GM20431 (cell line): ENCODE data around the gene PLXDC2.

Experiments used
- in situ Hi-C: fragments of 300-500 bp; cut with MseI, MboI; formaldehyde crosslinking; loops from one replicate; pipeline ENCODE4 v1.15.0; 2020; ENCODE audit warnings: low sequenced_read_pairs; ENCODE audit not compliant: unreplicated experiment

The PLXDC2 gene

DNA sequence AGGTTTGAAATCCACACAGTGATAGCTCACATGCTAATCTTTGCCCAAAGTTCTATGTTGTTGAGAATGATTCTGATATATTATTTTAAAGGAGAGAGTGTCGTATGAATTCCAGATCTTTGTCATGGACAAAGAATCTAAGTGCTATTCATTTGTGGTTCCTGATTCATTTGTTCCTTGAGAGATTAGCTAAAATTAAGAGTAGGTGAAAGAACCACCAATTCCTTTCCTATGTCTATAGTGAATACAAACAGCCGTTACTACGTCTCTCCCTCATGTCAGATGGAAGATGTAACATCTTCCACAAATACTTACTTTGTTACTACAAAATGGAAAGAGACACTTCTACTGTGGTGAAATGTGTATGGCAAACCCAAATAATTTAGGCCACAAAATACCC, 3.3 kb upstream of the PLXDC2 start:
- in situ Hi-C loops = no loop called here

DNA sequence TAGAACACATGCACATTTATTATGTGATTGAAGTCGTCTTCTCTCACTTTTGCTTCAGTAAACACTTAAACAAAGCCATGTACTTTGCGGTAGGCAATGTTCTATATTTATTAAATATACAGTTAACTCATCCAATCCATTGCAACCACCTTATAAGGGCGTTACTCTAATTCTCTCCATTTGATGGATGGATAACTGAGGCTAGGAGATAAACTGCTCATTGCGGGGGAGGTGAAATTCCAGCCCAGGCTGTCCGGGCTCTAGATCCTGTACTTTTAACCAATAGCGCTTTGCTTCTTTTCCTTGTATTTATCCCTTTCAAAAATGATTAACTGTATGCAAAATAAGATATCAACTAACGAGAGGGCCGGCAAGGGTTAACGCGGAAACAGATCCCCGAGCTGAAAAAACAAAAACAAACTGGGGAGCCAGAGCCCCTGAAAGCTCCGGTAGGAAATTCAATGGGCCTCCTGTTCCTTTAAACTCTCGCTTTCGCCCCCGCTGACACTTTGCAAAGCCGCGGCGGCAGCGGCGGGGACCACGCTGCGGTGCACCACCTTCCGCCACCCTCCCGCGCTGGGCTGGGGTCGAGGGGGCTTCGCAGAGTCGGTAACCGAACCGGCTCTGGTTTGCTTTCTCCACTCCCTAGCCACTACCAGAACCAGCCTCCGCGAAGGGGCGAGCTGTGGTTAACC, 1.0 kb upstream of the PLXDC2 start:
- in situ Hi-C loops = no loop called here

GRCh38 chr10:19815731-19816410, 361 bp upstream of the PLXDC2 start:
- in situ Hi-C loops = no loop called here

- in situ Hi-C loops = no loop called here
Observed at GRCh38 chr10:19817231-19817933, 1.1 kb downstream of the PLXDC2 start.

DNA sequence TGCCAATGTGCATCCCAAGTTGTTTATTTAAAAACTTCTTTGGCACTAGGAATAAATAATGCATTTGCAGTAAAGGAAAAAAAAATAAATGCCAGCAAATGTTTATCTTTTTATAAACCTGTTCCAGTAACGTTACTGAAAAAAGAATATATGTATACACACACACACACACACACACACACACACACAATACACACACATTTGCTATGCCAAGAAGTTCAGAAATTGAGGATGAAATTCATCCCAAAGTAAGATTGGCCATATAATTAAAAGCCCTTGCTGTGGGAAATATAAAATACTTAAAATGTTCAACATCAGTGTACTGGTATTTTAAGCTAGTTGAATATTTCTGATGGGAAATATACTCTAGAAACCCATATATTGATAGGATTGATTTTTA, 2.6 kb downstream of the PLXDC2 start:
- in situ Hi-C loops = no loop called here

DNA sequence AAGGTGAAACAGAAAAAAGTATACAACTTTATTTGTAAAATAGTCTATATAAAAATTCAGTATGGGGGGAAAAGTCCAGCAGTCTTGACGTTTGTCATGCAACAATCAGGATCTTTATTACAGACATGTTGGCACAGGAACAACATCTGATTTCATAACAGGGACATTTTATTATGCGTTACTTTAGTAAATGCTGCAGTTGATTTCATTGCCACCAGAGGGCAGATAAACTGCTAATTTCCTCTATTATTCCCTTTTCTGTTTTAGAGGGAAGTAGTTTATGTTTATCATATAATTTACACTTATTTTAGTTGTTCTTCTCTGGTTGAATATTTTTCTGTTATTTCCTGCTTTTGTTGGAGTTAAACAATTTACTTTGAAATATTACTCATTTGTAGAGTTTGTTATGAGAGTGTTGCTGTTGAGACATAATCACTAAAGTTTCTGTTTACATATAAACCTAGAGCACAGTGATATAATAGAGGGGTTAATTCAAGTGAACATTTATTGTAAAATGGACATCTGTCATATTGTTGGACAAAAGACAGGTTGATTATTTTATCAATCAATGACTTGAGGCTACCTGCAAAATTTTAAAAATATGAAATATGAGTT, 3.3 kb downstream of the PLXDC2 start:
- in situ Hi-C loops = no loop called here

DNA sequence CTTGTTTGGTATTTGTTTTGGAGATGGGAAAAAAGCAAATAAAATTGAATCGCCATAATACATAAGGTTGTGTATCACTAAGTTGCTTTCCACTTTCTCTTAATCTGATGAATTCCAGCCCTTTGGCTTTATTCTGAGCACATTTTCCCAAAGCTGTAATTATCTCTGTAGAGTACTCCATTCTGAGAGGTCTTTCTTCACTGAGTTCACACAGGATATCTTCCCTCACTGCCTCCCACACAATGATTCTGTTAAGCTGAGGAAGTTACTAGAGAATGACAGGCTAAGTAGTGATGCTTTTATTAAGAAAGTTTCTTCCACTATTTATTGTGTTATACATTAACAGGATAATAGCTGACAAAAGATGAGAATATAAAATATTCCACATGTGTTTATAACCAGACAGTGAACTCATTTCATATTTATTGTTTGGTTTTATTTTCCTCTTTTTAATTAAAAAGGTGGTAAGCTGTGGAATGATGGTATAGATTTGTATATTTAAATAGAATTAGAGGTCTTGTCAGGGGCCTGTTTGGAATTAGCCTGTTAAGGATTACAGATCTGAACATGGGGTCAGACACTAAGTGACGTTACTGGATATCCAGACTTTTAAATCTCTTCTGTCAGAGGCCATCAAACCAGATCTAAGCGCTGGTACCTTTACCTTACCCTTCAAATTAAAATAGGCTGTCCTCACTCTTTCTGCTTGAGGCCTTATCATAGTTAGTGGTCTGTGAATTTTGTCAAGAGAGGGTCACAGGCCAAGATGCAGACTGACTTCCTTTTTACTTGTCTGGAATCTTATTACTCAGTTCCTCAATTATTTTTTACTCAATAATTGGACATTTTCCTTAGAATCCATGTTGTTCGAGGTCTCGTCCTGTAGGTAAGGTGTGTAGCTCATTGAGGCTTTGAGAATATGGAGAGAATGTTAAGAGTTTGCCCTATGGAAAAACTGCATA, 8.4 kb downstream of the PLXDC2 start:
- in situ Hi-C loops = no loop called here

GRCh38 chr10:19825700-19826099, 9.5 kb downstream of the PLXDC2 start:
- in situ Hi-C loops = no loop called here

DNA sequence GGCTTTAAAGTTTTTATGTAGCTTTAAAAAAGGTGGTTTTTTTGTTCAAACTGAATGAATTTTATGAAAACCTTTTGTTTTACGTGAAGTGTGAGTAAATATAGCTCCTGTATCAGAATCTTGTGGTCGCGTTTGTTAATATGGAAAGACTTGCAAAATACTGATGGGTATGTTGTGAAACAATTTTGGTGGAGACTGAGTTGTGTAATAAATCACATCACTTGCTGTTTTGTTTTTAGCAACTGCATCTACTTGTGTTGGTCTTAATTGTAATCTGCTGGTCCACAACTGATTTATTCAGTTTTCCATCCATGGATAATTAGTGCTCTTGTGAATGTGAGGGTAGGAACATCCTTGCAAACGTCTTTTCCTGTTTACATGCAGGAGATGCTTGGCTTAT, 10.5 kb downstream of the PLXDC2 start:
- in situ Hi-C loops = no loop called here

GRCh38 chr10:19828278-19829049, 12.2 kb downstream of the PLXDC2 start:
- in situ Hi-C loops = no loop called here

DNA sequence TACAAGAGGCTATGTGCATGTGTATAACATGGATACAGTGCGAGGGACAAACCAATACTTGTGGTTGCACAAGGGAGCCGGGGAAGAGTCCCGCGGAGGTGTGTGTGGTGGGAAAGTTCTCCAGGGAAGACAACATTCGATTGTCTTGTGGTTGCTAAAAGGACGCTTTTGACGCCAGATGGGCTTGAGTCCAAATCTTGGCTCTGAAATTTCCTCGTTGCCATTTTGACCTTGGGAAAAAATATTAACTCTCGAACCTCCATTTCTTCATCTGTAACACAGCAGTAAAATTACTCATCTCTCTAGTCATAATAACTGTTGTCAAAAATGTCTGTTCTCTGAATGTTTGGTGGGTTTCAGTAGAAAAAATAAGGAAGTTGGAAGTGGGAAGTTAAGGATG, 16.5 kb downstream of the PLXDC2 start:
- in situ Hi-C loops = no loop called here

- in situ Hi-C loops = no loop called here
Observed at GRCh38 chr10:19833170-19833824, 17.1 kb downstream of the PLXDC2 start.

DNA sequence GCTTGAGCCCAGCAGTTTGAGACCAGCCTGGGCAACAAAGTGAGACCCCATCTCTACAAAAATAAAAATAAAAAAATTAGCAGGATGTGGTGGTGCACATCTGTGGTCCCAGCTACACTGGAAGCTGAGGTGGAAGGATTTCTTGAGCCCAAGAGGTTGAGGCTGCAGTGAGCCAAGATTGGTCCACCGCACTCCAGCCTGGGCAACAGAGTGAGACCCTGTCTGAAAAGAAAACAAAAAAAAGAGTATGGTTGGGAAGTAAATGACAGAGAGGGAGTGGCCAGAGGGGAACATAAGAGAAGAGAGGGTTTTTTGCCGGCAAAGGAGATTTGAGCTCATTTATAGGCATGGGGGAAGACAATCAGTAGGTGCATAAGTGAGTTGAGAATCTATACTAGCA, 19.7 kb downstream of the PLXDC2 start:
- in situ Hi-C loops = no loop called here

GRCh38 chr10:19839090-19839489, 22.9 kb downstream of the PLXDC2 start:
- in situ Hi-C loops = no loop called here

DNA sequence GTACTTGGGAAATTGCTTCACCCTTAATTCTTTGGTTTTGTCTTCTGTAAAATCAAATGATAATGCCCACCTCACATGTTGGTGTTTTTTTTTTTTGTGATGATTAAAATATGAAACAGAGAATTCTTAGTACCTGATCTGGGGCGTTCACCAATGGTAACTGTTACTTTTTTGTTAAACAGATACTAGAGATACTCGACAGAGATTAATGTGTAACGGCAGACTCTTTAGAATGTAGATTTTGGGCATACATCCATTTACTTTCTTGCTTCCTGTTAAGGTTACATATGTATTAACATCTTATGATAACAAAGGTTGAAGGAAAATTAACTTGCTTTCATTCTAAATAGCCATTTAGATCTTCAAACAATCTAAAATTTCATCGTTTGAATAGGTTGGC, 23.3 kb downstream of the PLXDC2 start:
- in situ Hi-C loops = no loop called here

- in situ Hi-C loops = no loop called here
Observed at GRCh38 chr10:19840776-19841175, 24.5 kb downstream of the PLXDC2 start.

GRCh38 chr10:19843487-19843886, 27.3 kb downstream of the PLXDC2 start:
- in situ Hi-C loops = no loop called here

- in situ Hi-C loops = no loop called here
Observed at GRCh38 chr10:19845503-19846368, 29.5 kb downstream of the PLXDC2 start.
